HG03135 (cell line): ENCODE results near the gene ZMIZ1.

Experiments
- ATAC-seq: cut with Tn5 transposase; IDR thresholded peaks from one replicate; pipeline ENCODE4 v1.9.1; 2021; ENCODE audit warnings: mild to moderate bottlenecking, moderate library complexity; ENCODE audit not compliant: unreplicated experiment

Gene ZMIZ1

GRCh38 chr10:79079490-79080355 lies 11.0 kb downstream of the ZMIZ1 start:
- no peak for ATAC-seq

- ATAC-seq: no peak
Measured at GRCh38 chr10:79081353-79082034, 12.7 kb downstream of the ZMIZ1 start.

GRCh38 chr10:79082035-79082373 lies 13.2 kb downstream of the ZMIZ1 start:
- ATAC-seq: no peak

GRCh38 chr10:79082631-79083596 lies 14.1 kb downstream of the ZMIZ1 start:
- no peak for ATAC-seq

DNA sequence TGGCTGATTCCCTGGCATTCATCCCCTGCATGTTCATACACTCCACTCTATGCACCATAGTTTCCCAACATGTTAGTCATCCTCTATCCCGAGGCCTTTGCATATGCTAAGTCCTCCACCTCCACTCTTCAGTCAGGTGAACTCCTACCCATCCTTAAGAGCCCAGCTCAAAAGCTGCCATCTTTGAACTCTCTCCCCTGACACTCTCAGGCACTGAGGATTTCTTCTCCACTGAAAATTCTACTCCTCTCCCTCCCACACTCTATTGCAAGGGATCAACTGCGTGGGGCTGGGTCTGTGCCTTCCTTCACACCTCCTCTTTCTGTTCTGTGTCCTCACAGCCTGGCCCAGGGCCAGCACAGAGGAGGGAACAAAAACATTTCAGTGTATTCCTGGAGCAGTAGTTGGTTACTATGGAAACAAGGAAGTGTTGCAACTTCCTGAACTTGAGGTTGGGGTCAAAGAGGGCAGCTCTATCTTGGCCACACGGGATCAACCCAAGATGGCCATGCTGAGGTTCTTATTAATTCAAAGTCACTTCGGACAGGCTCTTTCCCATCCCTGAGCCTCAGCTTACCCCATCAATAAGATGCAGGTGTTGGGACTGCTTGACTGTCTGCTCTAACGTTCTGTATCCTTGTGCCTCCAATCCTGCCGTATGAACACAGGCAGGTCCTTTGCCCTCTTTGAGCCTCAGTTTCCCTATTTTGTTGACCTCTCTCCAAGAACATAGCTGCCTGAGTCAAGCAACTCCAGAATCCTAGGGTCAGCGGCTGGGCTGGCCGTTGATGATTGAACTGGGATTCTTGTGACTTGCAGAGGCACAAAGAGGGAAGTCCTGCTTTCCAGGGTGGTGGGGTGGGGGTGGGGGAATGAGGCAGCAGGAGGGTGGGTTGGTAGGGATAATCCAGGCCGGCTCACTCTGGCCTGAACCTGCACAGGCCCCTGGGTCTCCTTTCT lies 15.5 kb downstream of the ZMIZ1 start:
- ATAC-seq: no peak

DNA sequence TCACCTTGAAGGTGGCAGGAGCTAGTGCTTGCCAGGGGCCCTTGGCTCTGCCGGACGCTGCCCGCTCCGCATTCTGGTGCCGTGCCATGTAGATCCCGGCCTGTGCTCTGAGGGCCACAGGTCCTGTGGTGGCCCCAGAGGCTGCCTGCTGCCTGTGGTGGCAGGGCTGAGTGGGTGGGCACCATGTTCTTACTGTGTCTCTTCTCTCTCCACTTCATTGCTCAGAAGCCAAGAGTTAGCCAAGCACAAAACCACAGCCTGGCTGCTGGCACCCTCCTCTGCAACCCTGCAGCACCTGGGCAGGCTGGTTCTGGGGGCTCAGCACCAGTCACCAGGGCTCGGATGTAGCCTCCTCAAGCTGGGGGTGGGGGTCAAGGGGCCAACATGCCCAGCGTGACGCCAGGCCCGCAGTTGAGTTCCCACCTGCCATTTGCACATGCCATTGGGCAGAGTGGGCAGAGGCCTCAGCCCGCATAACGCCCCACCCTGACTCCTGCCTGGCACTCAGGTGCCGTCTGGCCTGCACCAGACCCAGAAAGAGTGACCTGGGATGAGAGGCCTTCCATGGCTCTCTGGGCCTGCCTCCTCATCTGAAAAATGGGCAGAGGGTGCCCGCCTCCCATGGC lies 16.3 kb downstream of the ZMIZ1 start:
- ATAC-seq: peak; percentile 53

- no peak for ATAC-seq
Measured at GRCh38 chr10:79086822-79087221, 18.1 kb downstream of the ZMIZ1 start.

DNA sequence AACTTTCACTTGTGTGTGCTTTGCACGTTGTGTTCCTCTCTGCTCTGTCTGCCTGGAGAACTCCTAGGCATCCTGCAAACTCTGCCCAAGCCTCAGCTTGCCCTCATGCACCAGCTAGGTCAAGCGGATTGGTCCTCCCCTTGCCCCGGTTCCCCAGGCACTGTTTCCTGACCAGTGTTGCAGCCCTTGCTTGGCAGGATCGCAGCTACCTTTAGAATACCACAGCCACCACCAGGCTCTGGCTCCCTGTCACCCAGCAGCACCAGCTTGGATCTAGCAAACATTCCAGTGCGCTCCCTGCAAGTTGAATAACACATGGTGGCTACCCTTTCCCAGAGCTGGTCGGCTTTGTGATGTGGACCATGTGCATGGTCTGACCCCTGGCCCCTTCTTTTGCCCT lies 19.0 kb downstream of the ZMIZ1 start:
- no peak for ATAC-seq

- no peak for ATAC-seq
Measured at GRCh38 chr10:79088176-79088575, 19.4 kb downstream of the ZMIZ1 start.

- no peak for ATAC-seq
Measured at GRCh38 chr10:79088613-79089355, 20.0 kb downstream of the ZMIZ1 start.

GRCh38 chr10:79089632-79090031 lies 20.9 kb downstream of the ZMIZ1 start:
- ATAC-seq: no peak

GRCh38 chr10:79090134-79090803 lies 21.5 kb downstream of the ZMIZ1 start:
- no peak for ATAC-seq

GRCh38 chr10:79092292-79092896 lies 23.6 kb downstream of the ZMIZ1 start:
- no peak for ATAC-seq

GRCh38 chr10:79093658-79094411 lies 25.1 kb downstream of the ZMIZ1 start:
- ATAC-seq: no peak

DNA sequence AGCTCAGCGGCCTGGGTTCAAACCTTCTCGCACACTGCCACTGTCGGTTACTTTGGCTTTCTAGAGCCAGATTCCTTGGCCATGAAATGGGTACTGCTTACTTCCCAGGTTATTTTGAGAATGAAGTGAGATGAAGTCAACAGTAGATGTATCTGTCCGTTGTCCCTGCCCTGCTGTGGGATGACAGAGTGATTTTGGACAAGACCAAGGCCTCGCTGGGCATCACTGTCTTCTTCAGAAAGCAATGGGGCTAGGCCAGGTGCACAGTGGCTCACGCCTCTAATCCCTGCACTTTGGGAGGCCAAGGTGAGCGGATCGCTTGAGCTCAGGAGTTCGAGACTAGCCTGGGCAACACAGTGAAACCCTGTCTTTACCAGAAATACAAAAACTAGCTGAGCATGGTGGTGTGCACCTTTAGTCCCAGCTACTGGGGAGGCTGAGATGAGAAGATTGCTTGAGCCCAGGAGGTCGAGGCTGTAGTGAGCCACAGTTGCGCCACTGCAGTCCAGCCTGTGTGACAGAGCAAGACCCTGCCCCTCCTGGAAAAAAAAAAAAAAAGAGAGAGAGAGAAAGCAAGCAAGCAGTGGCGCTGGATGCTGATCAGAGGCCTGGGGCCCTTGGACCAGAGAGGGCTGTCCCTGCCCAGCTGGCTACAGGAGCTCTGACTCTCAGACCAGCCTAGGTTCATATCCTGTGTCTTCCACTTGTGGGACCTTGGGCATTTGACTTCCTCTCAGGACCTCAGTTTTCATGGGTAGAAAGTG lies 25.8 kb downstream of the ZMIZ1 start:
- ATAC-seq: no peak

DNA sequence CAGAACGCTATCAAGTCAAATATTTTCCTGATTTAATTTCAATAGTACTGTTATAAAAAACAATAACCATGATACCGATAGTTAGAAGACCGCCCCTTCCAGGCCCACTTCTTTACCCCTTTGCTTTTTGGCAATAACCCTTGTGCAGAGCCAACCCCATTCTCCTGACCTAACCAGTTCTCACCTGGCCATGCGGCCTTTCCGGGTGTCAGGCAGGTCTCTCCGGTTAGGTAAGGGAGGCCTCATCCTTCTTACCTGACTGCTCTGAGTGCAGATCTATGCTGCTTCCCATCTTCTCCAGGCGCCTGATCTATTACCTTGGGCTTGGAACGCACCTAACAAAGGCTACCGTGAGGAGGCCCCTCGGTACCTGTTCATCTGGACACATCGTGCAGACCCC lies 26.6 kb downstream of the ZMIZ1 start:
- ATAC-seq: no peak

- ATAC-seq: no peak
Measured at GRCh38 chr10:79096514-79096913, 27.7 kb downstream of the ZMIZ1 start.
